HG03565 (cell line): ENCODE results near the gene IFNGR1.
A peak's percentile ranks its signal among the peaks of the same experiment; 100 is the strongest.
"Not testable (repeated sequence)": the region's sequence is repeated elsewhere in the genome, so short reads cannot be mapped to it uniquely, and the experiment has no call there.

Experiments used
- ATAC-seq: cut with Tn5 transposase; IDR thresholded peaks from one replicate; pipeline ENCODE4 v1.9.1; 2021; ENCODE audit warnings: mild to moderate bottlenecking, moderate library complexity; ENCODE audit not compliant: unreplicated experiment

Gene IFNGR1

DNA sequence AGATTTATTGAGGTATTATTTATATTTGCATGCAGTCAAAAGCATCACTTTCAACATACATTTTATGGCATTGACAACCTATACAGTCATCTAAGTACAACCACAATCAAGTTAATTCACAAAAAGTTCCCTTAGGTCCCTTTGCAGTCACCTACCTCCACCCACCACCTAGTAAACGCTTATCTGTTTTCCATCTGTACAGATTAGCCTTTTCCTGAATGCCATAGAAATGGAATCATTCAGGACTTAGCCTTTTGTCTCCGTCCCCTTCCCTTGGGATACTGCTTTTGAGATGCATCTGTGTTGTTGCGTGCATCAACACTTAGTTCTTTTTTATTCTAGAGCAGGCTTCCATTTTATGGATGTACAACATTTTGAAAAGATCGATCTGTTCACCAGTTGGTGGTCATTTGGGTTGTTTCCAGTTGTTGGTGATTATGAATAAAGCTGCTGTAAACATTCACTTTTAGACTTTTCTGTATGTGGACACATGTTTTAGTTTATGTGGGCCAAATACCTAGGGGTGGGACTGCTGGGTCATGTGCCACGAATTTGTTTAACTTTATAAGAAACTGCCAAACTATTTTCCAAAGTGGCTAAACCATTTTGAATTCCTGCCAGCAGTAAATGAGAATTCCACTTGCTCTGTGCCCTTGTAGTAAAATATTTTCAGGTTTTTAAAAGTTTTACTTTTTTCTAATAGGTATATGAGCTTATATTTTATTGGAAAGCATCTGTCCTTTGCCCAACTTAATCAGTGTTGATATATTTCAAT lies 17.6 kb upstream of the IFNGR1 start:
- ATAC-seq = no peak

- no peak for ATAC-seq
Observed at GRCh38 chr6:137235686-137236085, 16.5 kb upstream of the IFNGR1 start.

DNA sequence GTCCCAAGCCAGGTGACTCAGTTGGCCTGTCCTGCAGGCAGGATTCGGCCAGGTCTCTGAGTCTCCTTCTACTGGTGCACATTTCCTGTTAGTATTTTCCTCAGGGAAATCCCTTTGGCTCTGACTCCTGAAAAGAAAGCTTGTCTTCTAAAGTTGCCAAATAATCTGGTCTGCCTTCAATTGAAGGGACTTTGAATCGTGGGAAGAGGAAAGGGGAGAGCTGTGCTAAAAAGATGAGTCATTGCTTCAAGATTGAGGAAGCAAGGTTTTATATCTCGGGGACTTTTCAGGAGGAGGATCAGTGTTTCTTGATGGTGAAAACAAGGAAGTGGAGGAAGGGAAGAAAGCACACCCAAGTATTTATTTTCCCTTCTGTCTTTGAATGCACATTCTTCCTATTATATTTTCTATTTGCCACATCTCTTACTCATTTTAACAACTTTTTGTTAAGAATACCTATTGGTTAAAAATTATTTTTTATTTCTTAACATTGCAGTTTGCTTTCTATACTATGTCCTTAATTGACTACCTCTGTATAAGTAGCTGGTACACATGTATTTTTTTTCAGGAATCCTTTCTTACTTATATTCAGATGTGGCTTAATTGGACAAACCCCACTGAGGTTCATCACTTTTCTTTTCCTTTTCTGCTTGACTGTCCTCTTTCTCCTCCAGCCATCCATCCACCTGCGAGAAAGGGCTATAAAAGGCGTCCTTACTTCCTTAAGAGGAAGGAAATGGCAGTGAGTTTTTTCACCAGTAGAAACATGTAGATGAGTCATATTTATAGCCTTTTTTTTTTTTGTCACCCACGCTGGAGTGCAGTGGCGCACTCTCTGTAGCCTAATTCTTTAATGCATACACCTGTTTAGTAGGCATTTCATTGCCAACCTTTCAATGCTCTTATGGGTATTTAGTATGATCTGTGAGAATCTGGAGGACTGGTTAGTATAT lies 15.0 kb upstream of the IFNGR1 start:
- ATAC-seq = peak; percentile 70

GRCh38 chr6:137231895-137232294 lies 12.7 kb upstream of the IFNGR1 start:
- ATAC-seq = no peak

DNA sequence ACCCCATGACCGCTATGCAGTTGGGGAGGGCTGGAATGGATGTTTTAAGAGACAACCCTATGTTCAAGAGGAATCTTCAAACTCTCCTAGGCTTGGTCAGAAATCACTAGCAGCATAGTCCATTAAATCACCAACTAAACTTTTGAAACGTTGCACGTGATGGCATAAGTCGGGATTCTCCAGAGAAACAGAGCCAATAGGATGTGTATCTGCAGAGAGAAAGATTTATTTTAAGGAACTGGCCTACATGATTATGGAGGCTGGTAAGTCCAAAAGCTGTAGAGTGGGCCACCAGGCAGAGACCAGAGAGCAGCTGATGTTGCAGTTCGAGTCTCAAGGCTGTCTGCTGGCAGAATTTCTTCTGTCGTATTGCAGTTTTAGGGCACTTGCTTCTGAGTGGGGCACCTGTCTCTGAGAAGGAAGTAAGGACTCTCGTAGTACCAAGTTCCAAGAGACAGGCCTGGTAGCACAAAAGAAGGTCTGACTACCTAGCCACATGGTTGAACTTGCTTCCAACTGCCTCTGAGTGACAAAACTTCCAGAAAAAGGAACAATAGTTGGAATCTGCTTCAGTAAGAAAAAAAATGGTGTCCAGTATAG lies 11.9 kb upstream of the IFNGR1 start:
- no peak for ATAC-seq

DNA sequence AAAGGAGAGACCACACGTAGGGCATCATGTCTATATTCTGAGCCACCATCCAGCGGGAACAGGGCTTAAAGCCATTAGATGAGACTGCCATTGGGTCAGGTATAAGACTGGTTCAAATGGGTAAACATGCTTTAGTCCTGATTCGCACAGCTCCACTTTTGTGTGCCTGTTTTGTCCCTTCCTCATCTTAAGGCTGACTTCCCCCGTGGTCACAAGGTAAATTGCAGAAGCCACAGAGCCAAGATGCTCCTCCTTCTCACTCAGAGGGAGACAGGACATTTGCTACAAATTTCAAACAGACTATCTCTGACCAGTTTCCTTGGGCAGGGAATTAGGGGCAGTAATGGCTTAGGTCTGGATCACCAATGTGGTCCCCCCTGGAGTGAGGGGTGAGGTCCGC lies 11.4 kb upstream of the IFNGR1 start:
- no peak for ATAC-seq

- ATAC-seq = no peak
Observed at GRCh38 chr6:137229075-137229759, 10.0 kb upstream of the IFNGR1 start.

- ATAC-seq = peak; percentile 45
Observed at GRCh38 chr6:137227871-137228302, 8.7 kb upstream of the IFNGR1 start.

GRCh38 chr6:137226697-137227096 lies 7.5 kb upstream of the IFNGR1 start:
- ATAC-seq = no peak

- ATAC-seq = no peak
Observed at GRCh38 chr6:137224799-137225198, 5.6 kb upstream of the IFNGR1 start.

- ATAC-seq = no peak
Observed at GRCh38 chr6:137223370-137224131, 4.4 kb upstream of the IFNGR1 start.

DNA sequence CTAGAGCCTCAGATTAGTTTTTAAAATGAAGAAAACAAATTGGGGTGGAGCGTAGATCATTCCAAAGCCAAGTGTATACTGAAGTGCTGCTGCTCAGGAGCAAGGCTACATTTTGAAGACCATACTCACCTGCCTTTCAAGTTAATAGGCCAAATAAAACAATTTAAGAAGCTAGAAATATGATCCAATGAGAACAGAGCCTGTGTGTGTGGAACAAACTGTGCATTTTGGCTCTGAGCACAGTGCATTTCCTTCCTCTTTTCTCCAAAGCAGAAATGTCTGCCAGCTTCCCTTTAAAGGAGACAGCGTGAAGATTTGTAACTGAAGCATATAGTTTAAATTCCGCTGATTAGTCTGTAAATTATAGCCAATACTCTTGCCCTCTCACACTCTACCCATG lies 3.2 kb upstream of the IFNGR1 start:
- ATAC-seq = no peak

GRCh38 chr6:137219664-137220252 lies 573 bp upstream of the IFNGR1 start:
- no peak for ATAC-seq

- ATAC-seq = peak; percentile 23
Observed at GRCh38 chr6:137218473-137218916, 690 bp downstream of the IFNGR1 start.

GRCh38 chr6:137217801-137218472 lies 1.2 kb downstream of the IFNGR1 start:
- no peak for ATAC-seq

- no peak for ATAC-seq
Observed at GRCh38 chr6:137216875-137217553, 2.2 kb downstream of the IFNGR1 start.

GRCh38 chr6:137216106-137216505 lies 3.1 kb downstream of the IFNGR1 start:
- no peak for ATAC-seq

DNA sequence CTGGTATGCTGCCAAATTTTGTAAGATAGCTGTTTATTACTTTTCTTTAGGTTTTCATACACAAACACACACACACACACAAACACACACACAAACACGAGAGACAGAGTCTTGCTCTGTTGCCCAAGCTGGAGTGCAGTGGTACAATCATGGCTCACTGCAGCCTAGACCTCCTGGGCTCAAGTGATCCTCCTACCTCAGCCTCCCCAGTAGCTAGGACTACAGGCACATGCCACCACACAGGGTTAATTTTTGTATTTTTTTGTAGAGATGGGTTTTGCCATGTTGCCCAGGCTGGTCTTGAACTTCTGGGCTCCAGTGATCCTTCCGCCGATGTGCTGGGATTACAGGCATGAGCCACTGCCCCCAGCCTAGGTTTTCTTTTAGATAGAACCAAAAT lies 3.6 kb downstream of the IFNGR1 start:
- not testable (repeated sequence) for ATAC-seq

DNA sequence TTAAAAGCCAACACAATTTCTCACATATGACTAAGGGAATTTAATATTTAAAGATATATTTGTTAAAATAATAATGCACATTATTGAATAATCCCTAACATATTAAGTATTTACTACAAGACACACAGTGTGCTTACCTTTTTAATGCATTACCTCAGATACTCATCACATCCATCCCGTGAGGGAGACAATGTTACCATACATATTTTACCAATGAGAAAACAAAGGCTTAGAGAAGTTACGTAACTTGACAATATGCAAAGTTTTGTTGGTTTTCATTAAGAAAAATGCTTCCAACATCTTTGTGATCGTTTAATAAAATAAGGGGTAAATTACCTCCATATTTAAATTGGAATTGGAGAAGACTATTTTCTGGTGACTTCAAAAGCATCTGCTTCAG lies 4.3 kb downstream of the IFNGR1 start:
- ATAC-seq = no peak
